ENCODE measurements around the gene ZNF385A.

GRCh38 chr12:54407183-54407905 is 22.8 kb upstream of the ZNF385A start:
- TF ChIP-seq CTCF (IDR thresholded peaks at IDR 0.05) (no peak), POLR2A (IDR thresholded peaks at IDR 0.05) (no peak)

Measured in upper lobe of left lung (tissue), 4 donors.